ENCODE results near the gene REXO5.

The REXO5 gene

GRCh38 chr16:20822521-20823325 lies 16.4 kb downstream of the REXO5 start:
- TF ChIP-seq CTCF (IDR thresholded peaks at IDR 0.05; ENCODE audit: low read depth, low read length, poor library complexity, severe bottlenecking), result no peak
- Histone ChIP-seq H3K9me3 (ENCODE audit: control insufficient read depth, insufficient read depth, low read length) (no peaks in the 10 kb centered on the region), H4K20me1 (ENCODE audit: control insufficient read depth, insufficient read depth, low read depth, low read length) (no peaks in the 10 kb centered on the region), H3K9me2 (replicated peaks; ENCODE audit: control insufficient read depth, low read length) (no peaks in the 10 kb centered on the region), H3K27me3 (ENCODE audit: control insufficient read depth, low read length) (no peaks in the 10 kb centered on the region), H3K36me3 (ENCODE audit: control insufficient read depth, low read length) (peaks cover 29% of the 10 kb centered on the region), H3K4me3 (ENCODE audit: low read length) (no peak overlapping the region), H3K4me2 (ENCODE audit: low read length) (no peak overlapping the region), H3K4me1 (ENCODE audit: control insufficient read depth, low read length) (no peaks in the 10 kb centered on the region), H3K79me2 (ENCODE audit: control insufficient read depth, low read length) (no peaks in the 10 kb centered on the region), H3K27ac (ENCODE audit: low read depth, low read length) (no peak overlapping the region), H3F3A (ENCODE audit: control insufficient read depth, insufficient read depth) (no peaks in the 10 kb centered on the region)

DNA sequence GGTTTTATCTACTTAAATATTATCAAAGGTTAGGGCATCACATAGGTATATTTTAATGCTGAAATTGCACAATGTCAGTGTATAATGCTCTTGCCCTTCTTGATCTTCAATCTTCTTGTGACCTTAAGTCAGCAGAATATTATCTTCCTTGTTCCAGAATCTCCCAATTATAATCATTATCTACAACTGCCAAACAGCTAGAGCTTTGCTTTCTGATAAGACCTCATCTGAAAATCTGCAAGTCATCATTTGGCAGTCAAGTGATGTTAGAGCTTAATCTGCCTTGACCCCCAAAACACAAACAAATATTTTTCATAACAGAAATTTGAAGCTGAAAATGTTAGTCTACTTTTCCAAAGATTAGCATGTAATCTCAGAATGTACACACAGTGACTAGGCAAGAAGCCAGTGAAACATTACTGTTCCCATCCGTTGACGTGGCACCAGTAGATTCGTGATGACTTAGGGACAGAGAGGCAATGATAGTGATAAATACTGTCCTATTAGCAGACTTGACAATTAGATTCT lies 19.8 kb downstream of the REXO5 start:
- H3K27ac ChIP-seq (ENCODE audit: low read depth, low read length), result no peak overlapping the region
- H3K4me2 ChIP-seq (ENCODE audit: low read length), result no peak overlapping the region
- H3K27me3 ChIP-seq (ENCODE audit: control insufficient read depth, low read length), result no peaks in the 10 kb centered on the region
- no peaks in the 10 kb centered on the region for H3K4me1 ChIP-seq (ENCODE audit: control insufficient read depth, low read length)
- no peaks in the 10 kb centered on the region for H3K9me2 ChIP-seq (replicated peaks; ENCODE audit: control insufficient read depth, low read length)
- TF ChIP-seq EZH2phosphoT487 (IDR thresholded peaks at IDR 0.05; ENCODE audit: borderline replicate concordance, low read length), result no peak
- no peak for TF ChIP-seq CTCF (IDR thresholded peaks at IDR 0.05; ENCODE audit: low read depth, low read length, poor library complexity, severe bottlenecking)
- H3K36me3 ChIP-seq (ENCODE audit: control insufficient read depth, low read length), result peaks cover 24% of the 10 kb centered on the region
- H3F3A ChIP-seq (ENCODE audit: control insufficient read depth, insufficient read depth), result no peaks in the 10 kb centered on the region
- no peaks in the 10 kb centered on the region for H3K9me3 ChIP-seq (ENCODE audit: control insufficient read depth, insufficient read depth, low read length)
- no peaks in the 10 kb centered on the region for H3K79me2 ChIP-seq (ENCODE audit: control insufficient read depth, low read length)
- no peaks in the 10 kb centered on the region for H4K20me1 ChIP-seq (ENCODE audit: control insufficient read depth, insufficient read depth, low read depth, low read length)
- H3K4me3 ChIP-seq (ENCODE audit: low read length), result no peak overlapping the region

DNA sequence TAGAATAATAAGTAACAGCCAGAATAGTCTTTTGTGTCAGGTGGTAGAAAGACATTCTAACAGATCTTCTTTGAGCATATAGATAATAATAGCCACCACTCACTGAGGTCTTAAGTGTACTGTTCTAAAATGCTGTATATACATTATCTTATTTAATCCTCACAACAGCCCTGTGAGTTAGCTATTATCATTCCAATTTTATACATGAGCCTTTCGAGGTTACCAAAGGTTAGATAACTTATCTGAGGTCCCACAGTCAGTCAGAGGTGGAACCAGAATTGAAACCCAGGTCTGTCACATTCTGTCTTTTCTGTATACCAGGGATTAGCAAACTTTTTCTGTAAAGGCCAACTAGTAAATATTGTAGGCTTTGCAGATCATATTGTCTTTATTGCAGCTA lies 23.2 kb downstream of the REXO5 start:
- Histone ChIP-seq H3K27ac (ENCODE audit: low read depth, low read length) (no peak overlapping the region), H3K9me3 (ENCODE audit: control insufficient read depth, insufficient read depth, low read length) (no peaks in the 10 kb centered on the region), H4K20me1 (ENCODE audit: control insufficient read depth, insufficient read depth, low read depth, low read length) (no peaks in the 10 kb centered on the region), H3F3A (ENCODE audit: control insufficient read depth, insufficient read depth) (no peaks in the 10 kb centered on the region), H3K79me2 (ENCODE audit: control insufficient read depth, low read length) (no peaks in the 10 kb centered on the region), H3K4me2 (ENCODE audit: low read length) (no peak overlapping the region), H3K36me3 (ENCODE audit: control insufficient read depth, low read length) (peaks cover 23% of the 10 kb centered on the region), H3K27me3 (ENCODE audit: control insufficient read depth, low read length) (no peaks in the 10 kb centered on the region), H3K9me2 (replicated peaks; ENCODE audit: control insufficient read depth, low read length) (no peaks in the 10 kb centered on the region), H3K4me3 (ENCODE audit: low read length) (no peak overlapping the region), H3K4me1 (ENCODE audit: control insufficient read depth, low read length) (no peaks in the 10 kb centered on the region)
- TF ChIP-seq EZH2phosphoT487 (IDR thresholded peaks at IDR 0.05; ENCODE audit: borderline replicate concordance, low read length), result no peak
- no peak for TF ChIP-seq CTCF (IDR thresholded peaks at IDR 0.05; ENCODE audit: low read depth, low read length, poor library complexity, severe bottlenecking)
